Central memory CD8-positive, alpha-beta T cell (primary cell): Measurements from ENCODE around the gene AKAP12.
"Not testable (repeated sequence)": the region's sequence is repeated elsewhere in the genome, so short reads cannot be mapped to it uniquely, and the experiment has no call there.

Source experiments
- ATAC-seq: fragments of 150-1000 bp; cut with Tn5 transposase; replicated peaks from 2 replicates; pipeline ENCODE4 v1.10.0; 2022; ENCODE audit warnings: mild to moderate bottlenecking, moderate FRiP score, moderate number of reproducible peaks; ENCODE audit not compliant: poor library complexity, severe bottlenecking; ENCODE audit errors: extremely low read depth
- DNase-seq, 2 donors: peaks; one replicate each; pipeline ENCODE4 v3.0.0; 2021; ENCODE audit warnings: low spot score in 2 of 2
- H3K27ac Mint-ChIP-seq: one replicate; pipeline ENCODE4 v1.8.0; 2022; ENCODE audit warnings: low read depth, mild to moderate bottlenecking, moderate library complexity, mixed read lengths
- H3K27me3 Mint-ChIP-seq: one replicate; pipeline ENCODE4 v1.8.0; 2022; ENCODE audit warnings: mixed read lengths
- H3K36me3 Mint-ChIP-seq: one replicate; pipeline ENCODE4 v1.8.0; 2022; ENCODE audit warnings: mild to moderate bottlenecking, moderate library complexity, mixed read lengths; ENCODE audit not compliant: insufficient read depth
- H3K4me1 Mint-ChIP-seq: one replicate; pipeline ENCODE4 v1.8.0; 2022; ENCODE audit warnings: mixed read lengths
- H3K4me3 Mint-ChIP-seq: one replicate; pipeline ENCODE4 v1.8.0; 2022; ENCODE audit warnings: mild to moderate bottlenecking, moderate library complexity, mixed read lengths
- H3K9me3 Mint-ChIP-seq: one replicate; pipeline ENCODE4 v1.8.0; 2022; ENCODE audit warnings: mixed read lengths

Gene AKAP12

DNA sequence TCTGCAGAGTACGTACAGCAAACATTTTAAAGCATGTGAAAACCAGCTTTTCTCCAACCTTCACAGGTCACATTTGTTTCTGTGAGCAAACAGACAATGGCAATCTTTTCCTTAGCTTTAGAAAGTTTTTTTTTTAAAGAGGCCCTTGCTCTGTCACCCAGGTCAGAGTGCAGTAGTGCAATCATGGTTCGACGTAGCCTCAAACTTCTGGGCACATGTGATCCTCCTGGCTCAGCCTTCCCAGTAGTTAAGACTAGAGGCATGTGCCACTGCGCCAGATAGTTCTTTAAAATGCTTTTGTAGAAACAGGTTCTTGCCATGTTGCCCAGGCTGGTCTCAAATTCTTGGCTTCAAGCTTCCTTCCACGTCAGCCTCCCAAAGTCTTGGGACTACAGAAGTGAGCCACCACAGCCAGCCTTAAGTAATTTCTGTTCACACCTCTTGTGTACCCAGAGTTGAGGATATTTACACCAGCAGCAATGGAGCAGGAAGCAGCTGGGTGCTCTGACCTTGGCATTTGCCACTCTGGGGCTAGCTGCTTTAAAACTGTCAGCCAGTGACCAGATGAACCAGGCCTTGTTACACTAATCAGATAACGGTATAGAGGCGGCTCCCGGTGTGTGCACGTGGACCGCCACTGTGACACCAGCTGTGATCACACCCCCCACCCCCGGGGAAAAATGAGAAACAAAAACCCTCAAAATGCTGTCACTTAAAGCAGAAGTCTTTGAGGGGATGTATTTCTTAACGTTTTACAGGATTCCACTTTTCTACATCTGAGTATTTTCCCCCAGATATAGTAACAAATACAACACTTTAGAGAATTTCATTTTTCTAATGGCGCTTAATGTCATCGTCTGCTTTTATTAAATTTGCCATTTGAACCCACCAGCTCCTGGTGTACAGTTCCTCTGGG lies 71.3 kb downstream of the AKAP12 start:
- peaks cover 6% of the 10 kb centered on the region for H3K9me3 Mint-ChIP-seq
- no peak for DNase-seq
- H3K27ac Mint-ChIP-seq: no peak overlapping the region
- ATAC-seq: no peak
- H3K4me1 Mint-ChIP-seq: no peaks in the 10 kb centered on the region
- no peak overlapping the region for H3K4me3 Mint-ChIP-seq
- peaks cover 50% of the 10 kb centered on the region for H3K27me3 Mint-ChIP-seq
- H3K36me3 Mint-ChIP-seq: no peaks in the 10 kb centered on the region

GRCh38 chr6:151313066-151313491 lies 73.3 kb downstream of the AKAP12 start:
- Mint-ChIP-seq H3K27me3 (peaks cover 37% of the 10 kb centered on the region), H3K4me1 (no peaks in the 10 kb centered on the region), H3K9me3 (peaks cover 6% of the 10 kb centered on the region), H3K36me3 (no peaks in the 10 kb centered on the region), H3K27ac (no peak overlapping the region), H3K4me3 (no peak overlapping the region)
- no peak for ATAC-seq
- no peak for DNase-seq

- peaks cover 37% of the 10 kb centered on the region for H3K27me3 Mint-ChIP-seq
- H3K27ac Mint-ChIP-seq, ATAC-seq, H3K4me3 Mint-ChIP-seq, DNase-seq, H3K9me3 Mint-ChIP-seq, H3K4me1 Mint-ChIP-seq, H3K36me3 Mint-ChIP-seq: not testable (repeated sequence)
These were observed 75.9 kb downstream of the AKAP12 start for GRCh38 chr6:151315661-151316060.

DNA sequence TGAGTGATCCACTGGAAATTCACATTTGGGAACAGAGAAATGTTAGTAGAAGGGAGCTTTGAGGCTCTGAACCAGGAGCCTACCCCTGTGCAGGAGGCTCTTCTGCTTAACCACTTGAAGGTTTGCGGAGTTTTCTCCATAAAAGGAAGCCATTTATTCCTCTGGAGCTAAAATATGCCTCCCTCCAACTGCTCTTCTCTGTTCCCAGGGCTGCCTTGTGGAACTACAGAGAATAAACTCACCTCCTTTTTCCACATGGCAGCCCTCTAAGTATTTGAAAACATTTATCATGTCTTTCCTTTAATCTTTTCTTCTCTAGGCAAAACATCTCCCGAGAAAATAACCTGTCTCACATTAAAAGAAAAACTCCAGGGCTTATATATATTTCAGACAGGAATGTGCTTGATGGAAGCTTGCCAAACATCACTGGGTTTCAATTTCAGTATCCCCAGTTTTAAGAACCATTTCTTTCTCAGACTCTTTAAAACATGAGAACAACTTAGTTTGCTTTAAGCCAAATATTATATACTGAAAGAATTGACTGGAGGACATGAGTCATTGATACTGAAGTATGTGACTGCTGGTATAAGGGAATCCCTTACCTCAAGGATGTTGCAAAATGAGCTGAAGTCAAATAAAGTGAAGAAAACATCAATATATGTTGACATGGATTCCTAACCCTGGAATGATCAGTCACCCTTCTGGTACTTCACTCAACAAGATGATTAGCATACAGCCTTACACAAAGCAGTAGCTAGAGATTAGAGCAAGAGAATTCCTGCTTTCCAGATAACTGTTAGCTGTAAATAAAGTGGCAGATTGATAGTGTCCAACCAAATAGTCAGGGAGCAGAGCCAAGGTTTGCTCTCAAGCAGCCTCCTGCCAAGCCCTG lies 77.6 kb downstream of the AKAP12 start:
- Mint-ChIP-seq H3K27me3 (peaks cover 40% of the 10 kb centered on the region), H3K36me3 (no peaks in the 10 kb centered on the region), H3K27ac (no peak overlapping the region), H3K9me3 (peaks cover 6% of the 10 kb centered on the region), H3K4me3 (no peak overlapping the region), H3K4me1 (no peaks in the 10 kb centered on the region)
- DNase-seq (no peak), ATAC-seq (no peak)

- H3K9me3 Mint-ChIP-seq: peaks cover 6% of the 10 kb centered on the region
- no peak for ATAC-seq
These were observed 78.2 kb downstream of the AKAP12 start for GRCh38 chr6:151317995-151318365.

DNA sequence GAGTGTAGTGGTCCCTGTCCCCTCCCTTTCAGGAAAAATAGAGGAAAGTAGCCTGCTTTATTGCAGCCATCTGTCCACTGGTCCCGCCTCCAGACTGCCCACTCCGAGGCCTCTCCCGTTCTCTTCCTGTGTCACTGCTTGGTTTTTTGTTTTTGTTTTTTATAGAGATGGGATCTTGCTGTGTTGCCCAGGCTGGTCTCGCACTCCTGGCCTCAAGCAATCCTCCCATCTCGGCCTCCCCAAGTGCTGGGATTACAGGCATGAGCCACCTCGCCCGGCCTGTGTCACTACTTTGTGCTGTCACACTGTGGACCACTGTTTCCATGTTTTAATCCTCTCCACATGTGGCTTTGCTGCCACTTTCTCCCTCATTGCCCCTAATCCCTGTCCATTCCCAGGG lies 80.4 kb downstream of the AKAP12 start:
- no peaks in the 10 kb centered on the region for H3K36me3 Mint-ChIP-seq
- no peak overlapping the region for H3K27ac Mint-ChIP-seq
- no peak for DNase-seq
- H3K9me3 Mint-ChIP-seq: peaks cover 6% of the 10 kb centered on the region
- no peak overlapping the region for H3K4me3 Mint-ChIP-seq
- H3K27me3 Mint-ChIP-seq: peaks cover 55% of the 10 kb centered on the region
- no peak for ATAC-seq
- peaks cover 17% of the 10 kb centered on the region for H3K4me1 Mint-ChIP-seq

More at GRCh38 chr6:151317995-151318365, 78.2 kb downstream of the AKAP12 start:
- H3K27me3 Mint-ChIP-seq: peaks cover 40% of the 10 kb centered on the region
- no peaks in the 10 kb centered on the region for H3K36me3 Mint-ChIP-seq
- H3K4me1 Mint-ChIP-seq: no peaks in the 10 kb centered on the region
- no peak overlapping the region for H3K4me3 Mint-ChIP-seq
- no peak overlapping the region for H3K27ac Mint-ChIP-seq
- DNase-seq: no peak

DNA sequence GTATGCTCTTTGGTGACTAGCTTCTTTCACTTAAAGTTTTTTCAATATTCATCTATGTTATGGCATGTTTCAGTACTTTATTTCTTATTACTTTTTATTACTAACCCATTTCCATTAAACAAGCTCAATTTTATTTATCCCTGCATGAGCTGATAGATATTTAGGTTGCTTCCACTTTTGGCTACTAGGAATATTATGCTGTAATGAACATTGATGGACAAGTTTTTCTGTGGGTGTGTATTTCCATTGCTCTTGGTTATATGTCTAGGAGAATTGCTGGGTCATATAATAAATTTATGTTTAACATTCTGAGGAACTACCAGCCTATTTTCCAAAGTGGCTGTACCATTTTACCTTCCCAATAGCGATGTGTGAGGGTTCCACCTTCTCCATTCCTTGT lies 81.7 kb downstream of the AKAP12 start:
- H3K9me3 Mint-ChIP-seq: no peaks in the 10 kb centered on the region
- no peaks in the 10 kb centered on the region for H3K36me3 Mint-ChIP-seq
- peaks cover 27% of the 10 kb centered on the region for H3K4me1 Mint-ChIP-seq
- H3K27ac Mint-ChIP-seq: no peak overlapping the region
- DNase-seq: no peak
- H3K4me3 Mint-ChIP-seq: no peak overlapping the region
- peaks cover 68% of the 10 kb centered on the region for H3K27me3 Mint-ChIP-seq
- no peak for ATAC-seq

- peaks cover 27% of the 10 kb centered on the region for H3K4me1 Mint-ChIP-seq
- ATAC-seq (no peak), DNase-seq (no peak)
- H3K9me3 Mint-ChIP-seq: no peaks in the 10 kb centered on the region
- H3K27me3 Mint-ChIP-seq: peaks cover 79% of the 10 kb centered on the region
- H3K36me3 Mint-ChIP-seq: no peaks in the 10 kb centered on the region
- H3K27ac Mint-ChIP-seq: no peak overlapping the region
- no peak overlapping the region for H3K4me3 Mint-ChIP-seq
These were observed 82.8 kb downstream of the AKAP12 start for GRCh38 chr6:151322570-151322969.

- ATAC-seq (peak; percentile 76), DNase-seq (peak; percentile 52 to 70)
- H3K4me1 Mint-ChIP-seq: peaks cover 27% of the 10 kb centered on the region
- H3K36me3 Mint-ChIP-seq: no peaks in the 10 kb centered on the region
- H3K27me3 Mint-ChIP-seq: peaks cover 86% of the 10 kb centered on the region
- H3K9me3 Mint-ChIP-seq: no peaks in the 10 kb centered on the region
- no peak overlapping the region for H3K27ac Mint-ChIP-seq
- H3K4me3 Mint-ChIP-seq: peak overlapping the region; percentile 36
These were observed 84.2 kb downstream of the AKAP12 start for GRCh38 chr6:151323791-151324487.

DNA sequence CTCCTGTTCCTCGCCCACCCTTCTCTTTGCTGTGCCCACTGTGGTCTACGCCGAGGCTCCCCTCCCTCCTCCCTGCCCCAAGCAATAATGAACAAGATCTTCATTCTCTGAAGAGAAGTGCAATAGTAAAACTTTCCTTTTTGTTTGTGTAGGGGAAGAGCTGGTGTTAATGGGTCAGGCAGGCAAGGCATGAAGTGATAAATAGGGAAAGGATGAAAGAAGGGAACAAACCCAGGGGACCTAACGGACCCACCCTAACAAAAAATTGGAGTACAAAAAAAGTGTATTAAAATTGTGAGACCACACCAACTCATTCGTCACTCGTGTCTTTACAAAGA lies 84.7 kb downstream of the AKAP12 start:
- H3K36me3 Mint-ChIP-seq: no peaks in the 10 kb centered on the region
- H3K27me3 Mint-ChIP-seq: peaks cover 89% of the 10 kb centered on the region
- no peak overlapping the region for H3K4me3 Mint-ChIP-seq
- ATAC-seq (no peak), DNase-seq (no peak)
- H3K9me3 Mint-ChIP-seq: no peaks in the 10 kb centered on the region
- H3K27ac Mint-ChIP-seq: no peak overlapping the region
- peaks cover 27% of the 10 kb centered on the region for H3K4me1 Mint-ChIP-seq

- Mint-ChIP-seq H3K9me3 (no peaks in the 10 kb centered on the region), H3K27ac (no peak overlapping the region), H3K4me3 (peak overlapping the region; percentile 67), H3K36me3 (no peaks in the 10 kb centered on the region), H3K4me1 (peaks cover 27% of the 10 kb centered on the region), H3K27me3 (peaks cover 89% of the 10 kb centered on the region)
- DNase-seq (no peak), ATAC-seq (peak; percentile 14)
These were observed 85.6 kb downstream of the AKAP12 start for GRCh38 chr6:151325075-151326050.
